IMR-90 (cell line): ENCODE measurements around the gene PRKCH. TPM values are rescaled to one million over a fixed set of nuclear protein-coding genes. Genes with fewer than 3 reads are reported as not detected.

Experiments used
- ATAC-seq: fragments of 200-7000 bp; cut with Tn5 transposase; 2 replicates; pipeline ENCODE4 v1.9.1; 2020; ENCODE audit warnings: low read depth, mild to moderate bottlenecking, moderate library complexity
- BruUV-seq: library from RNA; stranded (reverse); fragments of 400-500 nt; replicated peaks from 2 replicates; lab custom pipeline; 2021; lab: Mats Ljungman, UMichigan
- CTCF ChIA-PET: fragments of 300-600 bp; formaldehyde crosslinking; extraction: SDS; loops from one replicate; lab custom pipeline; 2021; ENCODE audit warnings: antibody characterized with exemption; lab: Yijun Ruan, JAX
- POLR2A ChIA-PET: fragments of 300-600 bp; sonication (Branson Sonifier 250); formaldehyde crosslinking; loops from one replicate; lab custom pipeline; 2022; ENCODE audit warnings: antibody characterized with exemption; ENCODE audit not compliant: unreplicated experiment; lab: Charles Lee
- DNase-seq: peaks from one replicate; pipeline ENCODE4 v3.0.0; 2013
- H2AFZ ChIP-seq: replicated peaks from 2 replicates; pipeline ENCODE3; 2013; ENCODE audit warnings: low read length, mild to moderate bottlenecking; ENCODE audit not compliant: poor library complexity
- H2AK5ac ChIP-seq: 2 replicates; pipeline ENCODE4 v1.6.1; 2013; ENCODE audit warnings: low read depth, low read length, inconsistent platforms
- H2AK9ac ChIP-seq: replicated peaks from 2 replicates; pipeline ENCODE3; 2013; ENCODE audit warnings: mild to moderate bottlenecking, low read depth, low read length, moderate library complexity; ENCODE audit not compliant: poor library complexity
- H2BK120ac ChIP-seq: 2 replicates; pipeline ENCODE4 v1.6.1; 2013; ENCODE audit warnings: low read depth, low read length, inconsistent platforms
- H2BK15ac ChIP-seq: 3 replicates; pipeline ENCODE4 v1.6.1; 2013; ENCODE audit warnings: low read depth, low read length, inconsistent platforms
- H2BK20ac ChIP-seq: 2 replicates; pipeline ENCODE4 v1.6.1; 2013; ENCODE audit warnings: low read depth, mild to moderate bottlenecking, inconsistent platforms, low read length, moderate library complexity
- H2BK5ac ChIP-seq: 2 replicates; pipeline ENCODE4 v1.6.1; 2013; ENCODE audit warnings: mild to moderate bottlenecking, low read depth, low read length, inconsistent platforms; ENCODE audit not compliant: poor library complexity, severe bottlenecking
- H3K14ac ChIP-seq: replicated peaks from 2 replicates; pipeline ENCODE4 v1.6.1; 2013; ENCODE audit warnings: low read depth, low read length, inconsistent platforms
- H3K18ac ChIP-seq: 2 replicates; pipeline ENCODE4 v1.6.1; 2013; ENCODE audit warnings: low read depth, low read length, control low read depth
- H3K23ac ChIP-seq: 2 replicates; pipeline ENCODE4 v1.6.1; 2013; ENCODE audit warnings: low read depth, low read length, inconsistent platforms
- H3K27ac ChIP-seq: 2 replicates; pipeline ENCODE4 v1.5.1; 2013; ENCODE audit warnings: mild to moderate bottlenecking, control low read depth, low read length; ENCODE audit not compliant: insufficient read depth
- H3K27me3 ChIP-seq: 2 replicates; pipeline ENCODE4 v1.6.1; 2013; ENCODE audit warnings: low read length; ENCODE audit not compliant: control insufficient read depth, insufficient read depth
- H3K36me3 ChIP-seq: 2 replicates; pipeline ENCODE4 v1.6.1; 2013; ENCODE audit warnings: low read length, mixed read lengths; ENCODE audit not compliant: control insufficient read depth, insufficient read depth
- H3K4ac ChIP-seq: 2 replicates; pipeline ENCODE4 v1.6.1; 2013; ENCODE audit warnings: low read depth, low read length, inconsistent platforms
- H3K4me1 ChIP-seq: 2 replicates; pipeline ENCODE4 v1.6.1; 2013; ENCODE audit warnings: low read length, mixed read lengths; ENCODE audit not compliant: control insufficient read depth, insufficient read depth
- H3K4me2 ChIP-seq: 2 replicates; pipeline ENCODE4 v1.6.1; 2013; ENCODE audit warnings: low read depth, mild to moderate bottlenecking, control low read depth, low read length, moderate library complexity
- H3K4me3 ChIP-seq: 2 replicates; pipeline ENCODE4 v1.5.1; 2013; ENCODE audit warnings: low read depth, mild to moderate bottlenecking, control low read depth, low read length, moderate library complexity; ENCODE audit not compliant: insufficient read depth
- H3K56ac ChIP-seq: 2 replicates; pipeline ENCODE4 v1.6.1; 2013; ENCODE audit warnings: low read length, inconsistent platforms; ENCODE audit not compliant: insufficient read depth; ENCODE audit errors: extremely low read depth
- H3K79me1 ChIP-seq, 2 experiments: 2 replicates each; pipeline ENCODE4 v1.6.1; 2013; ENCODE audit warnings: low read length in 2 of 2, inconsistent platforms in 1 of 2, low read depth in 1 of 2
- H3K9ac ChIP-seq: 2 replicates; pipeline ENCODE4 v1.6.1; 2013; ENCODE audit warnings: low read depth, low read length, control low read depth
- H3K9me1 ChIP-seq: 2 replicates; pipeline ENCODE4 v1.6.1; 2013; ENCODE audit warnings: low read length, inconsistent platforms; ENCODE audit not compliant: insufficient read depth
- H3K9me3 ChIP-seq: 2 replicates; pipeline ENCODE4 v1.6.1; 2013; ENCODE audit warnings: low read length; ENCODE audit not compliant: control insufficient read depth, insufficient read depth
- H4K20me1 ChIP-seq: 2 replicates; pipeline ENCODE4 v1.6.1; 2013; ENCODE audit warnings: low read length, inconsistent platforms; ENCODE audit not compliant: insufficient read depth
- H4K5ac ChIP-seq: 2 replicates; pipeline ENCODE4 v1.6.1; 2013; ENCODE audit warnings: mild to moderate bottlenecking, low read depth, low read length, control low read depth
- H4K8ac ChIP-seq, 2 experiments: 2 replicates each; pipeline ENCODE4 v1.6.1; 2013; ENCODE audit warnings: low read depth in 2 of 2, low read length in 2 of 2, control low read depth in 1 of 2, inconsistent platforms in 1 of 2
- H4K91ac ChIP-seq: 2 replicates; pipeline ENCODE4 v1.6.1; 2013; ENCODE audit warnings: low read depth, low read length, inconsistent platforms; ENCODE audit not compliant: insufficient read depth
- CEBPB ChIP-seq: IDR thresholded peaks from 2 replicates; pipeline ENCODE4 v1.6.1; 2012; ENCODE audit warnings: low read depth, low read length, improper control_type of control experiment
- CHD1 ChIP-seq: IDR thresholded peaks from 2 replicates; pipeline ENCODE4 v1.6.1; 2012; ENCODE audit warnings: low read depth, low read length, improper control_type of control experiment
- FOS ChIP-seq: fragments of 150-350 bp; IDR thresholded peaks from 2 replicates; pipeline ENCODE4 v1.6.1; 2016; ENCODE audit warnings: low read depth, low read length
- MAFK ChIP-seq: IDR thresholded peaks from 2 replicates; pipeline ENCODE4 v1.6.1; 2012; ENCODE audit warnings: low read depth, low read length, improper control_type of control experiment
- MAZ ChIP-seq: IDR thresholded peaks from 2 replicates; pipeline ENCODE4 v1.6.1; 2012; ENCODE audit warnings: low read depth, mild to moderate bottlenecking, low read length, improper control_type of control experiment, moderate library complexity, borderline replicate concordance
- MXI1 ChIP-seq: IDR thresholded peaks from 2 replicates; pipeline ENCODE4 v1.6.1; 2012; ENCODE audit warnings: low read depth, mild to moderate bottlenecking, low read length, moderate library complexity, borderline replicate concordance
- NFE2L2 ChIP-seq: fragments of 150-350 bp; IDR thresholded peaks from 2 replicates; pipeline ENCODE4 v1.6.1; 2016; ENCODE audit warnings: low read depth, mild to moderate bottlenecking, low read length
- RAD21 ChIP-seq: IDR thresholded peaks from 2 replicates; pipeline ENCODE4 v1.6.1; 2012; ENCODE audit warnings: low read length, improper control_type of control experiment
- RCOR1 ChIP-seq: IDR thresholded peaks from 2 replicates; pipeline ENCODE4 v1.6.1; 2012; ENCODE audit warnings: mild to moderate bottlenecking, low read length, improper control_type of control experiment; ENCODE audit not compliant: insufficient replicate concordance
- SMC3 ChIP-seq: fragments of 150-350 bp; IDR thresholded peaks from 2 replicates; pipeline ENCODE4 v1.6.1; 2016; ENCODE audit warnings: low read depth, mild to moderate bottlenecking, antibody characterized with exemption, low read length, moderate library complexity
- WGBS, 2 experiments: methylation state at CpG; one replicate each; pipeline versions ENCODE4 v1.1.5 to v1.1.7; 2013; ENCODE audit warnings: missing lambda C conversion rate in 2 of 2; ENCODE audit not compliant: insufficient read length in 1 of 2; ENCODE audit errors: extremely low coverage in 2 of 2; 5-methylcytosine and 5-hydroxymethylcytosine counted together
- dilution Hi-C: fragments of 300-500 bp; cut with HindIII; formaldehyde crosslinking; loops from one replicate; pipeline ENCODE4 v1.14.3; 2018; ENCODE audit warnings: low sequenced_read_pairs; ENCODE audit not compliant: unreplicated experiment
- in situ Hi-C: fragments of 300-500 bp; cut with MboI; formaldehyde crosslinking; loops from 3 replicates; pipeline ENCODE4 v1.14.3; 2019; ENCODE audit warnings: low sequenced_read_pairs, inconsistent platforms, mixed read lengths
- intact Hi-C: fragments of 100-400 bp; cut with micrococcal nuclease; formaldehyde crosslinking; loops from 2 replicates; pipeline ENCODE4 v1.10.0; 2022
- polyA plus RNA-seq, 3 experiments: library from polyadenylated mRNA; depleted of rRNA; stranded (reverse); fragments of >200 nt; gene quantifications; 2 replicates each; pipeline ENCODE4 v1.2.3, GENCODE V29; 2012; ENCODE audit warnings: low replicate concordance in 1 of 3
- total RNA-seq: library from RNA; depleted of rRNA; stranded (reverse); fragments of >200 nt; gene quantifications from 2 replicates; pipeline ENCODE4 v1.2.3, GENCODE V29; 2012
- TF ChIP-seq, protein P1 (sequence below): fragments of 150-350 bp; IDR thresholded peaks from 2 replicates; pipeline ENCODE4 v1.6.1; 2016; ENCODE audit warnings: low read depth, mild to moderate bottlenecking, low read length, moderate library complexity, borderline replicate concordance
- TF ChIP-seq, protein P2 (sequence below): conservative IDR thresholded peaks from 2 replicates; pipeline ENCODE4 v1.5.1; 2012; ENCODE audit warnings: mild to moderate bottlenecking, low read depth, low read length, improper control_type of control experiment
- TF ChIP-seq, protein P3 (sequence below): fragments of 150-350 bp; IDR thresholded peaks from 2 replicates; pipeline ENCODE4 v1.6.1; 2017; ENCODE audit warnings: mild to moderate bottlenecking, antibody characterized with exemption, low read length, low read depth

PRKCH gene
- total and polyA plus RNA-seq, 2 of the 4 experiments (the other 2 are of a cell fraction), result 1.6 to 2.3 TPM

DNA sequence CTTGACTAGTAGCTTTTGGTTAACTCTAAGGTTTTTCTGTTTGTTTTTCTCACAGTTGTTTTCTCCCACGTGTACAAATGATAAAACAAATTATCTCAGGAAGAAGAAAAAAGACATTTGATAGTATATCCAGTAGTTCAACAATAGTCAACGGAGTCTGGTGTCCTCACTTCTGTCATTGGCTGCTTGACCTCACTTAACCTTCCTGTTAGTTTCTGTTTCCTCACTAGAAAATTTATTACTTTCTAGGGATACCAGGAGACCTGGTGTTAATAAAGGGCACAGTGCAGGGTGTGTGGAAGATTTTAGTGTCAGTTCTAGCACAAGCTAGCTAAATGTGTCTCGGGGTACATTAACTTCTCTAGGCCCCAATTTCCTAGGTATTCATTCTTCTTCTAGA lies 116.0 kb downstream of the PRKCH start:
- H3K4me1 ChIP-seq, result peaks cover 4% of the 10 kb centered on the region
- no peak overlapping the region for H2AK9ac ChIP-seq
- TF ChIP-seq CHD1 (no peak), MAZ (no peak), NFE2L2 (no peak), RCOR1 (no peak), MAFK (no peak), MXI1 (no peak), CEBPB (no peak), SMC3 (no peak), FOS (no peak), RAD21 (no peak)
- TF ChIP-seq, protein P1, sequence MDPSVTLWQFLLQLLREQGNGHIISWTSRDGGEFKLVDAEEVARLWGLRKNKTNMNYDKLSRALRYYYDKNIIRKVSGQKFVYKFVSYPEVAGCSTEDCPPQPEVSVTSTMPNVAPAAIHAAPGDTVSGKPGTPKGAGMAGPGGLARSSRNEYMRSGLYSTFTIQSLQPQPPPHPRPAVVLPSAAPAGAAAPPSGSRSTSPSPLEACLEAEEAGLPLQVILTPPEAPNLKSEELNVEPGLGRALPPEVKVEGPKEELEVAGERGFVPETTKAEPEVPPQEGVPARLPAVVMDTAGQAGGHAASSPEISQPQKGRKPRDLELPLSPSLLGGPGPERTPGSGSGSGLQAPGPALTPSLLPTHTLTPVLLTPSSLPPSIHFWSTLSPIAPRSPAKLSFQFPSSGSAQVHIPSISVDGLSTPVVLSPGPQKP, result no peak
- TF ChIP-seq, protein P2, sequence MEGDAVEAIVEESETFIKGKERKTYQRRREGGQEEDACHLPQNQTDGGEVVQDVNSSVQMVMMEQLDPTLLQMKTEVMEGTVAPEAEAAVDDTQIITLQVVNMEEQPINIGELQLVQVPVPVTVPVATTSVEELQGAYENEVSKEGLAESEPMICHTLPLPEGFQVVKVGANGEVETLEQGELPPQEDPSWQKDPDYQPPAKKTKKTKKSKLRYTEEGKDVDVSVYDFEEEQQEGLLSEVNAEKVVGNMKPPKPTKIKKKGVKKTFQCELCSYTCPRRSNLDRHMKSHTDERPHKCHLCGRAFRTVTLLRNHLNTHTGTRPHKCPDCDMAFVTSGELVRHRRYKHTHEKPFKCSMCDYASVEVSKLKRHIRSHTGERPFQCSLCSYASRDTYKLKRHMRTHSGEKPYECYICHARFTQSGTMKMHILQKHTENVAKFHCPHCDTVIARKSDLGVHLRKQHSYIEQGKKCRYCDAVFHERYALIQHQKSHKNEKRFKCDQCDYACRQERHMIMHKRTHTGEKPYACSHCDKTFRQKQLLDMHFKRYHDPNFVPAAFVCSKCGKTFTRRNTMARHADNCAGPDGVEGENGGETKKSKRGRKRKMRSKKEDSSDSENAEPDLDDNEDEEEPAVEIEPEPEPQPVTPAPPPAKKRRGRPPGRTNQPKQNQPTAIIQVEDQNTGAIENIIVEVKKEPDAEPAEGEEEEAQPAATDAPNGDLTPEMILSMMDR, result no peak
- TF ChIP-seq, protein P3, sequence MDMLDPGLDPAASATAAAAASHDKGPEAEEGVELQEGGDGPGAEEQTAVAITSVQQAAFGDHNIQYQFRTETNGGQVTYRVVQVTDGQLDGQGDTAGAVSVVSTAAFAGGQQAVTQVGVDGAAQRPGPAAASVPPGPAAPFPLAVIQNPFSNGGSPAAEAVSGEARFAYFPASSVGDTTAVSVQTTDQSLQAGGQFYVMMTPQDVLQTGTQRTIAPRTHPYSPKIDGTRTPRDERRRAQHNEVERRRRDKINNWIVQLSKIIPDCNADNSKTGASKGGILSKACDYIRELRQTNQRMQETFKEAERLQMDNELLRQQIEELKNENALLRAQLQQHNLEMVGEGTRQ, result no peak
- no peak overlapping the region for H3K9ac ChIP-seq
- no peak overlapping the region for H2BK120ac ChIP-seq
- H3K36me3 ChIP-seq, result no peaks in the 10 kb centered on the region
- no peak overlapping the region for H3K4me3 ChIP-seq
- H3K9me3 ChIP-seq, result no peaks in the 10 kb centered on the region
- no peak overlapping the region for H3K4me2 ChIP-seq
- H2BK15ac ChIP-seq, result no peak overlapping the region
- H3K14ac ChIP-seq, result no peak overlapping the region
- CTCF ChIA-PET, result no interaction called here
- H2BK5ac ChIP-seq, result no peak overlapping the region
- H2AK5ac ChIP-seq, result no peak overlapping the region
- no peak overlapping the region for H3K56ac ChIP-seq
- H3K27ac ChIP-seq, result no peak overlapping the region
- H4K91ac ChIP-seq, result no peak overlapping the region
- no TSS peak for BruUV-seq
- H3K9me1 ChIP-seq, result 0 out of 2 replicates have a peak, but pooled peaks cover 4% of the 10 kb centered on the region
- no peak for ATAC-seq
- no CpG with 5 or more reads among the region's 3 CpGs for WGBS, 2 experiments
- no peak overlapping the region for H2AFZ ChIP-seq
- intact Hi-C loops (no loop called here), in situ Hi-C loops (no loop called here), dilution Hi-C loops (no loop called here)
- no peak overlapping the region for H4K8ac ChIP-seq
- no peak overlapping the region for H4K5ac ChIP-seq
- no peak for DNase-seq
- no peak overlapping the region for H3K4ac ChIP-seq
- POLR2A ChIA-PET, result no interaction called here
- H3K79me1 ChIP-seq, result no peaks in the 10 kb centered on the region
- no peak overlapping the region for H3K23ac ChIP-seq
- H4K20me1 ChIP-seq, result no peaks in the 10 kb centered on the region
- H2BK20ac ChIP-seq, result no peak overlapping the region
- H3K27me3 ChIP-seq, result peaks cover 13% of the 10 kb centered on the region
- no peak overlapping the region for H3K18ac ChIP-seq
